Smooth muscle cell of the brain vasculature (primary cell): ENCODE measurements around the gene INAVA.
A peak's percentile ranks its signal among the peaks of the same experiment; 100 is the strongest.

ENCODE experiments used
- DNase-seq: peaks from one replicate; pipeline ENCODE4 v3.0.0-alpha.2; 2012; ENCODE audit warnings: low read depth, low spot score

INAVA gene, protein sequence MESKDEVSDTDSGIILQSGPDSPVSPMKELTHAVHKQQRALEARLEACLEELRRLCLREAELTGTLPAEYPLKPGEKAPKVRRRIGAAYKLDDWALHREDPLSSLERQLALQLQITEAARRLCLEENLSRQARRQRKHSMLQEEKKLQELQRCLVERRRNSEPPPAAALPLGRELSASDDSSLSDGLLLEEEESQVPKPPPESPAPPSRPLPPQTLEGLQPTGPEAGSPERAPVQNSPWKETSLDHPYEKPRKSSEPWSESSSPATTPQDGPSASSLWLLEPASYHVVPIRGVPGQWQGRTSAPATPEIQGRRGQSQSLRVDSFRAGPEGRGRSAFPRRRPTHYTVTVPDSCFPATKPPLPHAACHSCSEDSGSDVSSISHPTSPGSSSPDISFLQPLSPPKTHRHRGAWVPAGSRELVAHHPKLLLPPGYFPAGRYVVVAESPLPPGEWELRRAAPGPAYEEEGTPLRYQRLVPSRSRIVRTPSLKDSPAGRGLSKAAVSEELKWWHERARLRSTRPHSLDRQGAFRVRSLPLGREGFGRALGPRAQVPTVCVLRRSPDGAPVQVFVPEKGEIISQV

DNA sequence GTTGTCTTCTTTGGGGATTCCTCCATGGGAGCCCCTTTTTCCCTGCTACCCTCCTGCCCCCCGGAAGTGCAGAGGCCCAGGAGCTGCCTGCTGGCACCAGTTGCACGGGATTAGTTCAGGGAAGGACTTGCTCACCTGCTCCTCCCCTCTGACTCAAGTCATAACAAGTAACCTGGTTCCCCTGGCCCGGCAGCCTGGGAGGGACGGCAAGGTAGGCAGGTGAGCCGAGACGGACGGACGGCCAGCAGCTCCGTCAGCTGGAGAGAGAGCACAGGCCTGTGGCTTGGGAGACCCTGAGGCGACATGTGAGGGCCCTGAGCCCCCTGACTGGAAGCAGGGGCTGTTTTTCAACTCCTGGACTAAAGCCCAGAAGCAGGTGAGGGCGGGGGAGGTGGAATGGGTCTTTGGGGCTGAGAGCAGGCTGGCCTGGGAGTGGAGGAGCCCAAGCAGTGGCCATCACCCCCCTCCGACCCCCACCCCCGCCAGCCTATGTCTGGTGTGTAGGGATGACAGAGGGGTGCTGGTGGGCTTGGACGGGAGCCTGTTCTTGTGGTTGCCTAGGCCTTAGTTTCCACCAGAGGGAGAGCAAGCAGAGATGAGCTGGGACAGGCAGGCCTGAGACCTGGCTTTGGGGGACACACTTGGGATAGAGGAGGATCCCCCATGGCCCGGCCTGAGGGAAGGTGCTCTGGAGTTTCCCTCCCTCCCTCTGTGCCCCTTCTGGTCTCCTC, at the start of gene INAVA:
Gene INAVA (plus strand): TSS at position 189 of the 731 bp plus-strand sequence. CDS start 3,501 bp downstream, outside the sequence.
- DNase-seq: no peak

DNA sequence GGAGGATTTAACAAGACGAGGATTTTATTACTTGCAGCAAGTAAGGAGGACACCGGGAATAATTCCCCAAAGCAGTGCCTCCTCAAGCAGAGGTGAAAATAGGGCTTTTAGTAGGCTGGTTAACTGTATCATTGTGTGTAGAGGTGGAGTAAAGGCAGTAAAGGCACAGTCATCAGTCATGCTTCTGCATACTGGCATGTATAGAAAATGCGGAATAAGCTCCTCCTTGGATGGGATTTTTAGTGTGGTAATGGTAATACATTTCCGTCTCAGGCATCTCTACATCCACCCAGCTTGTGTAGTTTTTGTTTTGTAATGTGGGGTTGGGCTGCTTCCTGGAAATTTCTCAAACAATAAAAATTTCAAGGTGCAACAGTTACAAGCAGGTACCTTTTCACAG, 49.3 kb upstream of the INAVA start:
- no peak for DNase-seq

DNA sequence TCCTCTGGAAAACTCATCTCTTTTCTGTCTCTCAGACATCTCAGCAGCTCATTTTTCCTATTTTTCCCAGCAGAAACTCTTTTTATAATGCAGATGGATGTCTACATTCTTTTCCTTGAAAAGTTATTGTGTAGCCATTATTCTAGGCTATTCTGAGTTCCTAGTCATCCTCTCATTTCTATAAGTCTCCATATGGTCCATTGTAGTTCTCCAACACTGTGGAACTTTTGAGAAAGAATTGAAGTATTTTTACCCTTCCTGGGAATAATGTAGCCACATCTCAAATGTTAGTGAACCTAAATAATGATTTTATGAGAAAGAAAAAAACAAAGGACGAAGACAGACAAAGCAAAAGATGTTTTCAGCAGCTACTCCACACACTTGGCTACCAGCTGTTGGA, 48.3 kb upstream of the INAVA start:
- no peak for DNase-seq

DNA sequence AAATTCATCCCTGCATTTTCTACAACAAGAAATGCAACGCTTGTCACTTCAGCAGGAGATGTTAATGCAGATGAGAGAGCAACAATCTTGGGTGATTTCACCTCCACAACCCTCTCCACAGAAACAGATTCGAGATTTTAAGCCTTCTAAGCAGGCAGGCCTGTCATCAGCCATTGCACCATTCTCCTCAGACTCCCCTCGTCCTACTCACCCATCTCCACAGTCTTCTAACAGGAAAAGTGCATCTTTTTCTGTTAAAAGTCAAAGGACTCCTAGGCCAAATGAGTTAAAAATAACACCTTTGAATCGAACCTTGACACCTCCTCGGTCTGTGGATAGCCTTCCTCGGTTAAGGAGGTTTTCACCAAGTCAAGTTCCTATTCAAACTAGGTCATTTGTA, 45.3 kb upstream of the INAVA start:
- DNase-seq: no peak

DNA sequence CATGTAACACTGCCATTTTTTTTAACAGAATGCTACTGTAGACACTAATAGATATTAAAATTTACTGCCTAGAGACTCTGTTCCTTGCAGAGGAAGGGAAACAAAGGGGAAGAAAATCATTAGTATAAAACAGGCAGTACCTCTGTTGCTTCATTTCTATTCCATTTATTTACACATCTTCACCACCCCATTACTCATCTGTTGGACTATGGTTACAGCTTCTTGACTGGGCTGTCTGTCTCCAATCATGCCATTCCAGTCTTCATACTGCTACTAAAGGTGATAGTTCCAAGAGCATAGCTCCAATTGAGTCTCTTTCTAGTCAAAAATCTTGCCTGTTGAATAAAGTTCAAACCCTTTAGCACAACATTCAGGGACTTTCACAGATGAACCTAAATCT, 44.1 kb upstream of the INAVA start:
- no peak for DNase-seq

DNA sequence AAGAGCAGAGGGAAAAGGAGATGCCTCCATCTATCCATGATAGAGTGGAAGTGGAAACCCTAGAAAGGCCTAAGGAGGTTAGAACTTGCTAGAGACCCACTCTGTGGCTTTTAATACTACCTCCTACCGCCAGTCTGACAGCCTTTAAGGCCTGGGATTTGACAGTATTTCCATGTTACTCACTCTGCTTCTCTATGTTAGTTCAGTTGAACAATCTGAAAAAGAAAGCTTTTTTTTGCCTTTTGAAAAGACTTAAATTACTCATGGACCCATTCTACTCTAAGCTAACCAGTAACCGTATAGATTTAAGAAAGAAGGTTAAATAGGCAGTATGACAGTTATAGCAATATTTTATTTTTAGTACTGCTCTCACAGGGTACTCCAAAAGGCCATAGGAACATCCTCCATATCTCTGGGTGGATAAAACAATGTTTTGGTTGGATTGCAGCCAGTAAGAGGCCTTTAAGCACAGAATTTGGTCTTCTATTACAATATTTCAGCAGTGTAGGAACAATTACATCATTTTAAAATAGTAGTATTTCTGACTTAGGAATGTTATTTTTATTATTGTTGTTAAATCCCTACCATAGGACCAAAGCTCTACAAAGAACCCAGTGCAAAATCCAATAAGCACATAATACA, 37.9 kb upstream of the INAVA start:
- peak; percentile 62 for DNase-seq

DNA sequence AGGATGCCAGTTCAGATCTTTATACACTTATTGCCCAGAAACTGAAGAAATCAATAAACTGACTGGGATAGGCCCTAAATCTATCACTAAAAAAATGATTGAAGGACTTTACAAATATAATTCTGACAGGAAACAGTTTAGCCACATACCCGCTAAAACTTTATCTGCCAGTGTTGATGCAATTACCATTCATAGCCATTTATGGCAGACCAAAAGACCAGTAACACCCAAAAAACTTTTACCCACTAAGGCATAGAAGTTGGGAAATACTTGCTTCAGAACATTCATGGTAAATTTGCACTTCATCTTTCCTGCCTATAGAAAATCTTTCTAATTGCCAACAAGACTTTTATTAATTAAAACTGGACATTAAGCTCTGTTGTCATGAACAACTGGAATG, 36.9 kb upstream of the INAVA start:
- DNase-seq: no peak

DNA sequence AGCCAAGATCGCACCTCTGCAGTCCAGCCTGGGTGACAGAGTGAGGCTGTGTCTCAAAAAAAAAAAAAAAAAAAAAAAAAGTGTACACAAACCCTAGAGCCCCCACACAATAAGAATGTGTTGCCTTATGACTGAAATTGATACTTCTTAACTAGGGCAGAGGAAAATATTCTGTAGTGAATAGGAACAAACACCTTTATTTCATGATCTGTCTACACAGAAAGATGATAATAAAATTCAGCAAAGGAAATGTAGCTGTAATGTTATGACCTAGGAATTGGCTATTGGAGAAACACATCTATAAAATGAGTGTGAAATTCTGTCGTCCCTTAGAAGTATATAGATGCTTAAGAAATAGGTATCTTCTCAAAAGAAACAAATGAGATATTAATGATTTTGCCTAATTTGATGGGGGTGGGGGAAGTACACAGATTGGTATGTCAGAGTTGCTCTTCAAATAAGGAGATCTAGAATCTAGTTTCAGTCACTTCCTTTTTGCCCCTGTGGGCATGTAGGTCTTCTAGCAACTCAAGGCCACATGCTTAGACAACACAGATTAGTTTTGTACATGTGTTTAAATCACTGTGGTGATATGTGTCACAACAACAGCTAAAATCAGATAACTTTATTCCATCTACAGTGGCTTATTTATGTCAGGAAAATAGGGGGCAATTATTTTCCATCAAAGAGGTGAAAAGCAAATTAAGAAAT, 32.6 kb upstream of the INAVA start:
- DNase-seq: no peak

DNA sequence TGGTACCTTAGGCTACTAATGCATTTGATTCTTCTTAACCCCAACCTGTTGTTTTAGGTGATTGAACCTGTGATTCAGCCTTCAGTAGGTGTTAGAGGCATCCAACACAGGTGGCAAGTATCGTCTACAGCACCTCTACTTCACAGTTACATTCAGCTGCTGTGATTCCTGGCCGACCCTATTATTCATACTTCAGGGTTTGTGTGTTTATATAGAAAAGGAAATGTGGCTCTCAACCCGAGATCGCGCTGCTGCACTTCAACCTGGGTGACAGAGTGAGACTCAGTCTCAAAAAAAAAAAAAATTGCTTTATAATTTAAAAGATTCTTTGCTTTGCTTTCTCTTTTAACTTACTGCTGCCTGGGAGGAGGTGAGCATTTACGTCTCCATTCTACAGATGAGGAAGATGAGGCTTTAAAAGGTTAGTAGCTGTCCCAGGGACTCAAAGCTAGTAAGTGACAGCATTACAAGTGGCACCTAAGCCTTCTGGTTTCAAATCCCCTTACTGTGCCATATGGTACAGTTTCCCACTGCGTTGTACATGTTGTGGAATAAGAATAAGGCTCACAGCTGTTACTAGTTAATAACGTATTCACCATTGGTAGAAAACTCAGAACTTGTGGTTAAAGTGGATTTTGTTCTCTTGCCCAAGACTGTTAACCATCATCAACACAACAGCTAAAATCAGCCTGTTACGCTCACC, 31.8 kb upstream of the INAVA start:
- no peak for DNase-seq

DNA sequence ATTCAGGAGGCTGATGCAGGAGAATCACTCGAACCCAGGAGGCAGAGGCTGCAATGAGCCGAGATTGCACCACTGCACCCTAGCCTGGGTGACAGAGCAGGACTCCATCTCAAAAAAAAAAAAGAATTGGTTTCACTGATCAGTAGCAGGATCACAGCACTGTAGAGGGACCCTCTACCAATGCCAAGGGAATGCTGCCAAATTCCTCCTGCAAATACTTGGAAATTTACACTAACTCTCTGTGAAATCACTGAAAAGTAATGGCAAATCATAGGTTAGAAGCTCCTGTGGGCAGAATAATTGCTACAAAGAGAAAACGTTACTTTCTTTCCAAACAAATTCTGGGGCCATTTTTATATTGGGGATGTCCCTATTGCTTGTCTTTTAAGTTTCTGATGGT, 28.6 kb upstream of the INAVA start:
- no peak for DNase-seq

DNA sequence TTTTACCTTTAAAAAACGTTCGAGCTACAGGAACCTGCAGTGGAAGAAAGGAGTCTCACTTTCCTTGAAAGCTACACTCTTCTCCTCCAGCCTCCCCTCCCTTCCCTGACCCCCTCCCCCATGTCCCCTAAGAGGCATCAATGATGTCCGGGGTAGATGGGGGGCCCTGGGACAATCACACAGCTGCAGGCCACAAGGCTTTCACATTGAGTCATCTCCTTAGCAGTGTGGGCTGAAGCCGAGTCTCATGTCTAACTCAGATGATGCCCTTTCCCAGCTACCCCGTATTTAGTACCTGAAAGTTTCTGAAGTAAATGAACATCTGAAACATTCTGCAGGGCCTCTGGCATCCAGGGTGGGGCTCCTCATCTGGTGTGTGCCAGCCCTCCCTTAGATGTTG, 28.2 kb upstream of the INAVA start:
- DNase-seq: no peak

DNA sequence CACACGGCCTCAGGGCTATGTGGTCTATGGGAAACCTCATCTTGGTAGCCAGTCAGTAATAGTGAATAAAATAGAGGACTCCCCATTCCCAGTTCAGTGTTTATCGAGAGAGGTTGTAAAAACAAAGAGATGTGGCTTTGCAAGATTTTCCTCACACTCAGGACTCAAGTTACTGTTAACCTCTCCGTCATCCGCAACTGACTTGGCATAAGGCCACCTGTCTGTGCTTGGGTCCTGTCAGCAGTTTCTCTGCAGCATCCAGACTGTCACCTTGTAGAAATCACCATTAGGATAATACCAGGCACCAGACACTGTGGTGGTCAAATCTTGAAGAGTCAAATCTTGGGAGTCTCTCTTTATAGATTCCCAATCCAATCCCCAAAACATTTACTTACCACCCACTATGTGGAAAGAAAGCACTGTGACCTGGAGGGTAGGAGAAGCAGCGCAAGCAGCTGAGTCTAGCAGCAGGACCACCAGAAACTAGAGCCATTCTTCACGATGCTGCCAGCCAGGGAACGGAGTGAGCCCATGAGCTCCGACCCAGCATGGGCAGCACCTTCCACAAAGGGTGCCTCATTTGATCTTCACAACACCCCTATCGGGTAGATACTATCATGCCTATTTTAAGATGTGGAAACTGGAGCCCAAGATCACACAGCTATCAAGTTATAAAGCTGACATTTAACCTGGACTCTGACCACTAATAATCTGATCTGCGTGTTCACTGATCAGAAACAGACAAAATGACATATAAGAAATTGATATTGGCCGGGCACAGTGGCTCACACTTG, 27.5 kb upstream of the INAVA start:
- DNase-seq: peak; percentile 44

DNA sequence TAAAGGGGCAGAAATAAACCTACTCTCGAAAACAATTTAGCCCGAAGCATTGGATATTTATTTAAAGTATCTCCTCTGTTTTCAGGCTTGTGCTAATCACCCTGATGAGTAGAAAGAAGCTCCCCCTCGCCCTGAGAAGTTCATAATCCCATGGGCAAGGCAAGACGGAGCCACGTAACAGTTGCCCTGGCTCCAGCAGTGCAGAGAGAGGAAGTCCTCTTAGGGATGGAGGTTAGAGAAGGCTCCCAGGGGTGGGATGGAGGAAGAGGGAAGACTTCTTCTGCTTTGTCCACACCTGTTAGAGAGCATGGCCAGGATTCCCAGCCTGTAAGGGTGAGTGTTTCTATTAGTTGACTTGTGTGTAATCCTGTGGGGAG, 25.3 kb upstream of the INAVA start:
- no peak for DNase-seq

DNA sequence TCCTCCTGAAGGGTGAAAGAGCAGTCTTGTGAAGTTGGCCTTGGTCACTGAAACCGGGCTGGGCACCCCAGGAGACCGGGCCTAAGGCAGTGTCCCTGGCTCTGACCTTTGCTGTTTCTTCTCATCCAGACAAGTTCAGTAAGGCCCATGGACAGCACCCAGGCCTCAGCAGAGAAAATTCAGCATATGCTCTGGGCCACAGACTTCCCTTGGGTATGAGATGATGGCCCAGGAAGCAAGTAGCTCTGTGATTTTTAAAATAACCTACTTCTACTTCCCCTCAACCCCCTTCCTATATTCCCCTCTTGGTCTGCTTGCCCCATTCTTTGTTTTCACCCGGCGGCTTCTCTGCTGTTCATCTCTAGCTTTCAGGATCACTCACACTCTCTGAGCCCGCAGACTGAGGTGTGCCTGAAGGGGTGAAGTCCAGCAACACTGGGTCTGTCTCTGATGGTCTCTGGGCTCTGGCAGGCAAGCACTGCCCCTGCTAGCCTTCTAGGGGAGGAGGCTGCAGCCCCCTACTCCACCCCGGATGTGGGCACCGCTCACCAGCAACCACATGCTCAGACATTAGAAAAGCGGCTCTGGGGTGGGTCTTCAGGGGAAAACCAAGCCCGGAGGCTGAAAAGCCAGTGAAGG, 24.8 kb upstream of the INAVA start:
- no peak for DNase-seq

DNA sequence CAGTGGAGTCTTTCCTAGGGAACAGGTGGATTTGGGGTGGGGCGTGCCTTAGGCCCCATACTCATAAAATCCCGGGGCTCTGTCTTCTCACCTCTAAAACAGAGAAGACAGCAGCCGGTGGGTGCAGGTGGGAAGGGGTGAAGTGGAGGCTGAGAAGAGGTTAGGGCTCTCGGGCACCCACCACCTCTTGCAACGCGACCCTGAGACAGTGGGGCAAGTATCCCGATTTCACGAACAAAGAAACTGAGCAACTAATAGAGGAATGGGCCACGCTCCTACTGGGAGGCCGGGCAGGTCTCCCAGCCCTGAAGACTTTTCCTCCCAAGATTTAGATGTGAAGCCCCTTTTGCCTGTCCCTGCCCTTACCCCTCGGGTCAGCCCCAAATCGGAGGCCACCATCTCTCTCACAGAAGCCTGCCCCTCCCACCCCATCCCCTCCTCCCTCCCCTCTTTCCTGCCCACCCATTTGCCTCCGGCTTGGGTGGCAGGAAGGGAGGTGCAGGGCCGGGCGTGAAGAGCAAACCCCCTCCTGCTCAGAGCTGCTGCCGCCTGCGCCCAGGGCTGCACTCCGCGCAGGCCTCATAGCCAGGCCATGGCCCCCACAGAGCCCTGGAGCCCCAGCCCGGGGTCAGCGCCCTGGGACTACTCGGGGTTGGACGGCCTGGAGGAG, 22.1 kb upstream of the INAVA start, which contains the start of gene GPR25:
Gene GPR25 (plus strand): TSS at position 536 of the 670 bp plus-strand sequence. CDS start 57 bp downstream, at position 593.
- no peak for DNase-seq

DNA sequence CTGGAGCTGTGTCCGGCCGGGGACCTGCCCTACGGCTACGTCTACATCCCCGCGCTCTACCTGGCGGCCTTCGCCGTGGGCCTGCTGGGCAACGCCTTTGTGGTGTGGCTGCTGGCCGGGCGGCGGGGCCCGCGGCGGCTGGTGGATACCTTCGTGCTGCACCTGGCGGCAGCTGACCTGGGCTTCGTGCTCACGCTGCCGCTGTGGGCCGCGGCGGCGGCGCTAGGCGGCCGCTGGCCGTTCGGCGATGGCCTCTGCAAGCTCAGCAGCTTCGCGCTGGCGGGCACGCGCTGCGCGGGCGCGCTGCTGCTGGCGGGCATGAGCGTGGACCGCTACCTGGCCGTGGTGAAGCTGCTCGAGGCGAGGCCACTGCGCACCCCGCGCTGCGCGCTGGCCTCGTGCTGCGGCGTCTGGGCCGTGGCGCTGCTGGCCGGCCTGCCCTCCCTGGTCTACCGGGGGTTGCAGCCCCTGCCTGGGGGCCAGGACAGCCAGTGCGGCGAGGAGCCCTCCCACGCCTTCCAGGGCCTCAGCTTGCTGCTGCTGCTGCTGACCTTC, 21.5 kb upstream of the INAVA start:
- no peak for DNase-seq

DNA sequence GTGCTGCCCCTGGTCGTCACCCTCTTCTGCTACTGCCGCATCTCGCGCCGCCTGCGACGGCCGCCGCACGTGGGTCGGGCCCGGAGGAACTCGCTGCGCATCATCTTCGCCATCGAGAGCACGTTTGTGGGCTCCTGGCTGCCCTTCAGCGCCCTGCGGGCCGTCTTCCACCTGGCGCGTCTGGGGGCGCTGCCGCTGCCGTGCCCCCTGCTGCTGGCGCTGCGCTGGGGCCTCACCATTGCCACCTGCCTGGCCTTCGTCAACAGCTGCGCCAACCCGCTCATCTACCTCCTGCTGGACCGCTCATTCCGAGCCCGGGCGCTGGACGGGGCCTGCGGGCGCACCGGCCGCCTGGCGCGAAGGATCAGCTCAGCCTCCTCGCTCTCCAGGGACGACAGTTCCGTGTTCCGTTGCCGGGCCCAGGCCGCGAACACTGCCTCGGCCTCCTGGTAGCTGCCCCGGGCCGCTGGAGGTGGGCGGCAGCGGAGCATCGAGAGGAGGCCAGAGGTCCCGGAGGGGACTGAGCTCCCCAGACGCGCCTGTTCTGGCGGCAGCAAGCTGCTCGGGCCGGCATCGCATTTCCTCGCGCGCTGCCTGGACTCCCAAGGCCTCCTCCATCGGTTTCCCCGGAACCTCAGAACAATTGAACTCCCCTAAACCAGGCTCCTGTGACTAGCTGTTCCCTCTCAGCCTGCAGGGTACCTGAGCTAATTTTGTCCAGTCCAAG, 20.9 kb upstream of the INAVA start:
- no peak for DNase-seq

DNA sequence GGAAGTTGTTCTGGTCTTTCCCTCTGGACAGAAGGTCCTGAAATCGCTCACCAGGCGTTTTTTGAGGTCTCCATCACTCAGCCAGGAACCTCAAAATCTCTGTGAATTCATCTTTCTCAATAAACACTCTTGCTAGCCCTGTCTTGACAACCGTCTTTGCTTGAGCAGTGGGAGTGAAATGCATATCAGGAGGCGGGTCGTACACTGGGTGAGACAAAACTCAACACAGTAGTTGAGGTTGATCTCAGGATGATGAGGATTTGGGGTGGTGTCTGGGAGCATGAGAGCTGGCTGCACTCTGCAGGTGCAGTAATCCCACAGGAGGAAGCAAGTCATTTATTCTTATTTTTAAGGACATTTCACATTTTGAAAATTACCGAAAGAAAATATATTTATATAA, 20.0 kb upstream of the INAVA start:
- DNase-seq: no peak
